ENCODE measurements around the gene NBL1. TPM values are rescaled to one million over a fixed set of nuclear protein-coding genes. Genes with fewer than 3 reads are reported as not detected.
"Not testable (repeated sequence)": the region's sequence is repeated elsewhere in the genome, so short reads cannot be mapped to it uniquely, and the experiment has no call there.

Gene NBL1
- polyA plus RNA-seq, 3 donors, result 0.07 TPM; not detected in 2

DNA sequence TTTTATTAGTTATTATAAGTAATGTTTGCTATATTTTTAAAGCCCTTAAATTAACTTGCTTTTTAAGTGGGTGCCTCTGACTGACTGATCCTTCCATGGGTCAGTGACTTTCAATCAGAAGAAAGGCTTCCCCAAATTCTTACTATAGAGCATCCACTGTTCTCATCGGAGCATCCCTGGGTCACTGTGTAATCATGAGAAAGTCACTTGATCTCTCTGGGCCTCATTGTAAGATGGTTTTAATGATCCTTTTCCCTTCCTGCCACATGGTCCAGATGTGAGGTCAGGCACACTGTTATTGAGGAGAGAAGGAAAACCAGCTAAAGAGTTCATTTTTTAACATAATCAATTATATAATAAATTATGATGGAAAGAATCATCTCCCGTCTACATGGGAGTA is 11.0 kb upstream of the NBL1 start:
- Histone ChIP-seq H2AFZ (ENCODE audit: insufficient read depth, low read depth, low read length, poor library complexity, severe bottlenecking) (no peak overlapping the region), H3K4me1 (ENCODE audit: control insufficient read depth in 1 of 2, insufficient read depth in 2 of 2, low read length in 2 of 2) (no peaks in the 10 kb centered on the region), H4K20me1 (ENCODE audit: insufficient read depth, low read length) (peaks cover 3% of the 10 kb centered on the region), H3K79me2 (ENCODE audit: insufficient read depth, low read length) (no peaks in the 10 kb centered on the region), H3K9me3 (replicated peaks in 1 of 2; ENCODE audit: control insufficient read depth in 1 of 2, insufficient read depth in 1 of 2, low read length in 2 of 2) (no peaks in the 10 kb centered on the region), H3K4me3 (replicated peaks in 1 of 3; ENCODE audit: low read depth in 2 of 3, low read length in 3 of 3) (no peak overlapping the region), H3K36me3 (replicated peaks in 1 of 2; ENCODE audit: control insufficient read depth in 1 of 2, insufficient read depth in 2 of 2, low read length in 2 of 2) (peaks cover 0 to 16% of the 10 kb centered on the region in 2 donors), H3K9ac (ENCODE audit: insufficient read depth, low read length, poor library complexity, severe bottlenecking) (no peak overlapping the region), H3K27ac (ENCODE audit: low read depth in 1 of 2, low read length in 2 of 2) (no peak overlapping the region), H3K27me3 (ENCODE audit: control insufficient read depth in 2 of 2, insufficient read depth in 2 of 2, low read length in 2 of 2) (no peaks in the 10 kb centered on the region), H3K4me2 (replicated peaks; ENCODE audit: extremely low read depth, low read length, poor library complexity, severe bottlenecking) (no peak overlapping the region)
- Mint-ChIP-seq H3K27me3 (ENCODE audit: low read depth in 3 of 3) (peaks cover 1 to 4% (median 2%) of the 10 kb centered on the region in 3 donors), H3K36me3 (peaks cover 9 to 11% of the 10 kb centered on the region in 2 donors), H3K4me1 (no peaks in the 10 kb centered on the region), H3K27ac (no peak overlapping the region), H3K9me3 (peaks cover 0 to 2% (median 0%) of the 10 kb centered on the region in 7 donors), H3K4me3 (no peak overlapping the region)
- no CpG with 5 or more reads among the region's 2 CpGs for WGBS (ENCODE audit: insufficient coverage)
- no peak for TF ChIP-seq CTCF (IDR thresholded peaks at IDR 0.05)
- intact Hi-C loops (cut with micrococcal nuclease), result no loop called here
- DNase-seq, result no peak

- H3K27ac Mint-ChIP-seq; H3K4me2 ChIP-seq (replicated peaks; ENCODE audit: extremely low read depth, low read length, poor library complexity, severe bottlenecking); H3K36me3 ChIP-seq (replicated peaks in 1 of 2; ENCODE audit: control insufficient read depth in 1 of 2, insufficient read depth in 2 of 2, low read length in 2 of 2); H3K36me3 Mint-ChIP-seq; H3K4me1 ChIP-seq (ENCODE audit: control insufficient read depth in 1 of 2, insufficient read depth in 2 of 2, low read length in 2 of 2); intact Hi-C loops (cut with micrococcal nuclease); DNase-seq; H3K9ac ChIP-seq (ENCODE audit: insufficient read depth, low read length, poor library complexity, severe bottlenecking); H2AFZ ChIP-seq (ENCODE audit: insufficient read depth, low read depth, low read length, poor library complexity, severe bottlenecking); H3K27me3 ChIP-seq (ENCODE audit: control insufficient read depth in 2 of 2, insufficient read depth in 2 of 2, low read length in 2 of 2); H3K27ac ChIP-seq (ENCODE audit: low read depth in 1 of 2, low read length in 2 of 2); H3K79me2 ChIP-seq (ENCODE audit: insufficient read depth, low read length); H4K20me1 ChIP-seq (ENCODE audit: insufficient read depth, low read length); H3K4me1 Mint-ChIP-seq; H3K4me3 Mint-ChIP-seq; H3K4me3 ChIP-seq (replicated peaks in 1 of 3; ENCODE audit: low read depth in 2 of 3, low read length in 3 of 3); H3K9me3 Mint-ChIP-seq; H3K9me3 ChIP-seq (replicated peaks in 1 of 2; ENCODE audit: control insufficient read depth in 1 of 2, insufficient read depth in 1 of 2, low read length in 2 of 2): not testable (repeated sequence)
- H3K27me3 Mint-ChIP-seq (ENCODE audit: low read depth in 3 of 3), result peaks cover 5 to 13% (median 9%) of the 10 kb centered on the region in 3 donors
- 100% methylated on average over 4 of the region's 9 CpGs for WGBS (ENCODE audit: insufficient coverage)
Observed at GRCh38 chr1:19635064-19635463, 9.0 kb upstream of the NBL1 start.
